ENCODE data around the gene FNDC10. TPM values are rescaled to one million over a fixed set of nuclear protein-coding genes. Genes with fewer than 3 reads are reported as not detected.

FNDC10 gene
- total RNA-seq, 1 donor: 0.43 TPM

DNA sequence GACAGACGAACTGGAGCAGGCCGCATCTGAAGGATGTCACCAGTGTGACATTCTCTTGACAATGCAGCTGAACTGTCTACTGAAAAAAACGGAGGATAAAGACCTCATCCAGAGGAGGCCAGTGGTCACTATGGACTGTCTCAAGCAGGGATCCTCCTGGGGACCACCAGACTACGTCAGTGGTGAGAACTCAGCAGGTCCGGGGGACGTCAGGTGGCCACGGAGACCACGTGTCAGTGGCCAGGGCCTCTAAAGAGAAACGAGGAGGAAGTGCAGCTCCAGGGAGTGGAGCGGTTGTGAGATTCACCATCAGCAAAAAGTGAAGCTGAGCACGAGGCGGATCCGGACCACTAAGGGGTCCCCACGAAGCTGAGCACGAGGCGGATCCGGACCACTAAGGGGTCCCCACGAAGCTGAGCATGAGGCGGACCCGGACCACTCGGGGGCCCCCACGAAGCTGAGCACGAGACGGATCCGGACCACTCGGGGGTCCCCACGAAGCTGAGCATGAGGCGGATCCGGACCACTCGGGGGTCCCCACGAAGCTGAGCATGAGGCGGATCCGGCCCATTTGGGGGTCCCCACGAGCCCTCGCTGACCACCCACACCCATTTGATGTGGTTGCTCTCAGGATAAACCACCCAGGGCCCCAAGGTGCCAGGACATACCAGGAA, 46.0 kb downstream of the FNDC10 start:
- TF ChIP-seq, protein P1, sequence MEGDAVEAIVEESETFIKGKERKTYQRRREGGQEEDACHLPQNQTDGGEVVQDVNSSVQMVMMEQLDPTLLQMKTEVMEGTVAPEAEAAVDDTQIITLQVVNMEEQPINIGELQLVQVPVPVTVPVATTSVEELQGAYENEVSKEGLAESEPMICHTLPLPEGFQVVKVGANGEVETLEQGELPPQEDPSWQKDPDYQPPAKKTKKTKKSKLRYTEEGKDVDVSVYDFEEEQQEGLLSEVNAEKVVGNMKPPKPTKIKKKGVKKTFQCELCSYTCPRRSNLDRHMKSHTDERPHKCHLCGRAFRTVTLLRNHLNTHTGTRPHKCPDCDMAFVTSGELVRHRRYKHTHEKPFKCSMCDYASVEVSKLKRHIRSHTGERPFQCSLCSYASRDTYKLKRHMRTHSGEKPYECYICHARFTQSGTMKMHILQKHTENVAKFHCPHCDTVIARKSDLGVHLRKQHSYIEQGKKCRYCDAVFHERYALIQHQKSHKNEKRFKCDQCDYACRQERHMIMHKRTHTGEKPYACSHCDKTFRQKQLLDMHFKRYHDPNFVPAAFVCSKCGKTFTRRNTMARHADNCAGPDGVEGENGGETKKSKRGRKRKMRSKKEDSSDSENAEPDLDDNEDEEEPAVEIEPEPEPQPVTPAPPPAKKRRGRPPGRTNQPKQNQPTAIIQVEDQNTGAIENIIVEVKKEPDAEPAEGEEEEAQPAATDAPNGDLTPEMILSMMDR (IDR thresholded peaks at IDR 0.05; ENCODE audit: insufficient read depth, low read depth, low read length): no peak
- no peak overlapping the region for H3K4me3 ChIP-seq (ENCODE audit: low read depth, low read length)
- DNase-seq (ENCODE audit: low read depth): no peak

DNA sequence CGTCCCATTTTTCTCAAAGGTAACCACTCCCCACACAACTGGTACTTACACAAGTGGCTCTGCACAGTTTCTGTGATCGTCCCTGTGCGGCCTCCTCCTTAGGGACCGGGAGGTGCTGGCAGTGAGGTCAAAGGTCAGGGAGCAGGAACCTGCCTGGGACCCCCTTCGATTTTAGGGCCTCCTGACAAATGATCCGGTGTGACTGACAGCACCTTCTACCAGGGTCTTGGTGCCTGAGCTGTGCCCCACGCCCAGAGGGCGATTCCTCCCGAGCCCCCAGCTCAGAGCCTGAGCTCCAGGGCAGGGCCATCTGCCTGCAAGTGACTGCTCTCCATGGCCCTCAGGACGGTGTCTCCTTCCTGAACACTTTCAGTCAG, 47.7 kb downstream of the FNDC10 start:
- TF ChIP-seq, protein P1 (IDR thresholded peaks at IDR 0.05; ENCODE audit: insufficient read depth, low read depth, low read length): no peak
- no peak overlapping the region for H3K4me3 ChIP-seq (ENCODE audit: low read depth, low read length)

DNA sequence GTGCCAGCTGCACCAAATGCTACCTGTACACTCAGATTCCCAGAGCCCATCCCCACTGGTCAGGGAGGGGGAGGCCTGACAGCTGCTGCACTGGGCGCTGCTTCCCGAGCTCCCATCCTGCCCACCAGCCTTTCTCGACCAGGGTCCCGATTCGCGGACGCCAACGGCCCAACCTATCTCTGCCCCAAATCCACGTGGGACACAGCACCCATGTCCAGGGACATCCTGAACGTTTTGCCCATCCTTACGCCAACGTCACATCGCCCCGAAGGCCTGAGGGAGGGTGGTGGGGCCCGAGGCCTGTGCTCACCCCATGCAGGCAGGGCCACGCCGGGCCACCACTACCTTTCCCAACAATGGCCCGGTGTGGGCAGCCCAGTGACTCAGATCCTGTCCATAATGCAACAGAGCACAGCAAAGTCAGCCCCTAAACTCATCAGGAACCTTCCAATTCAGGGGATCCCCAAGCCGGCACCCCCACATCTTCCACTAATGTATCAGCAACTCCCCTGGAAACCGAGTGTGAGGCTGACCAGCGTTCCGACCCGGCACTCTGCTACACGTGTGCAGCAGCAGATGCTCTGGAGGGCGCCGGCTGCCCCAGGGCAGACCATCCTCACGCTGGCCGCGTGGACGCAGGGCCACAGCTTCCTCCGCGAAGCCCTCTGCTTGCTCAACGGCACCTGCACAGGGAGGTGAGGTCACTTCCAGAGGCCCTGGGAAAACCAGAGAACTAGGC, 48.2 kb downstream of the FNDC10 start:
- TF ChIP-seq, protein P1 (IDR thresholded peaks at IDR 0.05; ENCODE audit: insufficient read depth, low read depth, low read length): no peak
- DNase-seq (ENCODE audit: low read depth): no peak
- H3K4me3 ChIP-seq (ENCODE audit: low read depth, low read length): no peak overlapping the region

More for the DNA sequence above, 47.7 kb downstream of the FNDC10 start:
- DNase-seq (ENCODE audit: low read depth): no peak

DNA sequence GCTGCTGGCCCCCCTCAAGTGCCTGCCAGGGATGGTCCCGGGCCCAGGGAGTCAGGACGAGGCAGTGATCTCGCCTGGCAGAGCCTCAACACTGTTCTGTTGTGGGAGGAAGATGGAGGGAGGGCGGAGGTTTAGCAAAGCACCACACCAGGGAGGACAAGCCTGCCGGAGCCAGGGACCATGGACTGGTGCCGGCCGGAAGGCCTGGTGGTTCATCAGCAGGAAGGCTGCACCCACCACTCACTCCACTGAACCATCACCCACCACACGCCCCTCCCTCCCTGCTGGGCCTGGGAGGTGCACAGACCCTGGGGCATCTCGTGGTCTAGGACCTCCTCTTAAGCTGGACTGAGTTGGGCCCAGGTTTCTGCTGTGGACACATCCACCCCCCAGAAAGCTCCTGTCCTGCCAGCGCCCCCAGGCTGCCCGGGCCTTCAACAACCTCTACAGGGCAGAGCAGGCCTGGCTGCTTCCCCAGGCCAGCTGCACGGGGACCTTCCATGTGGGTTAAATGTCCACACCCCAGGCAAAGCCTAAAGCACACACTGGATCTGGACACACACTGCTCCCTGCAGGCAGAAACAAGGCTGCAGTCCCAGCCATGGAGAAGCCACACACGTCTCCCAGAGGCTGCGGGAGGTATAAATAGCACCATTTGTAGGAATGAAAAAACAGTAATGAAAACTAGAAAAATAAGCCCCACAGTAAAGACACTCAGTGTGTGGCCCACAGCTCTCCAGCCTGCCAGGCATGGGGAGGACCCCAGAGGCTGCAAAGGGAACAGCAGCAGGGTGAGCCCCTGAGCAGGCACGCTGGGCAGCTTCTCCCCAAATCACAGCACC, 49.1 kb downstream of the FNDC10 start:
- TF ChIP-seq, protein P1 (IDR thresholded peaks at IDR 0.05; ENCODE audit: insufficient read depth, low read depth, low read length): peak; percentile 57
- peak; percentile 59 for DNase-seq (ENCODE audit: low read depth)
- no peak overlapping the region for H3K4me3 ChIP-seq (ENCODE audit: low read depth, low read length)

DNA sequence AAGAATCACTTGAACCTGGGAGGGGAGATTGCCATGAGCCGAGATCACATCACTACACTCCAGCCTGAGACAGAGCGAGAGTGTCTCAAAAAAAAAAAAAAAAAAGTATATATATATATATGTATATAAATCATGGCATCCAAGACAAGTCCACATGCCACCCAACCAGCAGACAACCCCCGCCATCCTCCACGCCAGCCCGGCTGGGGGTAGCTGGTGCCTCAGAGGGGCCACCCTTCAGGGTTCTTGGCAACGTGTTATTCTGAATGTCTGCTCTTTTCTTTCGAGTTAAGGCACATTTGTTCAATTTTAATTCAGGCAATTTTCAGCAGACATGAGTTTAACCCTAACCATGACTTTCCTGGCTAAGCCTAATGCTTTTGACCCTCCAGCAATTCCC, 49.8 kb downstream of the FNDC10 start:
- H3K4me3 ChIP-seq (ENCODE audit: low read depth, low read length): no peak overlapping the region
- TF ChIP-seq, protein P1 (IDR thresholded peaks at IDR 0.05; ENCODE audit: insufficient read depth, low read depth, low read length): no peak
- no peak for DNase-seq (ENCODE audit: low read depth)

DNA sequence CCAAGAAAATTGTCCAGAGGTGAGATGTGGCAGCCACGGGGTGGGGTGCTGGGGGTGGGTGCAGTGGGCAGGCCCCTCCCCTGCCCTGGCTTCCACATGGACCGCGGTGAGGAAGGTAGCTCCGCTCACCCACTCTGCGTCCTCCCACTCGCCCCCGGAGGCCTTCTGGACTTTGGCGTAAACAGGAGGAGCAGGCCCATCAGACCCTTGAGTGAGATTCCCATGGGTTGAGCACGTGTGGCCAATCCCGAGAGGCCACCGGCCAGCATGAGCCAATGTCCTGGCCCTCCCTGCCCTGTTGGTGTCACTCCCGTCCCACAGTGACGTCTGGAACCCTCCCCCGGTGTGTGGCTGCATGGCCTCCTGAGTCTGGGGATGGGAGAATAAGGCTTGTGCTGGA, 51.3 kb downstream of the FNDC10 start:
- no peak for DNase-seq (ENCODE audit: low read depth)
- H3K4me3 ChIP-seq (ENCODE audit: low read depth, low read length): no peak overlapping the region
- TF ChIP-seq, protein P1 (IDR thresholded peaks at IDR 0.05; ENCODE audit: insufficient read depth, low read depth, low read length): no peak

Other genes with a start within 250 kb of the FNDC10 start
- gene MXRA8, start 241.6 kb downstream of the FNDC10 start, total RNA-seq: 249 and 351 TPM in 2 replicates
- 94.1 and 116 TPM in 2 replicates for gene AURKAIP1, start 224.9 kb downstream of the FNDC10 start, total RNA-seq
- 94.7 and 130 TPM in 2 replicates for gene CCNL2, start 200.8 kb downstream of the FNDC10 start, total RNA-seq
- gene MRPL20, start 192.8 kb downstream of the FNDC10 start, total RNA-seq: 85.5 and 96.6 TPM in 2 replicates
- 0.43 and 1.6 TPM in 2 replicates for gene ANKRD65, start 178.9 kb downstream of the FNDC10 start, total RNA-seq
- gene VWA1, start 164.4 kb downstream of the FNDC10 start, total RNA-seq: 5.6 and 6.8 TPM in 2 replicates
- gene ATAD3C, start 150.4 kb downstream of the FNDC10 start, total RNA-seq: under 0.01 and 0.32 TPM in 2 replicates
- gene ATAD3B, start 128.4 kb downstream of the FNDC10 start, total RNA-seq: 17.3 and 20.0 TPM in 2 replicates
- gene ATAD3A, start 88.0 kb downstream of the FNDC10 start, total RNA-seq: 32.9 and 36.7 TPM in 2 replicates
- 2.2 and 2.3 TPM in 2 replicates for gene TMEM240, start 59.5 kb downstream of the FNDC10 start, total RNA-seq
- 58.7 and 68.6 TPM in 2 replicates for gene SSU72, start 25.3 kb downstream of the FNDC10 start, total RNA-seq
- gene MIB2, start 15.4 kb upstream of the FNDC10 start, total RNA-seq: 58.7 and 62.8 TPM in 2 replicates
- 6.5 and 11.0 TPM in 2 replicates for gene MMP23B, start 32.0 kb upstream of the FNDC10 start, total RNA-seq
- 5.2 and 6.0 TPM in 2 replicates for gene CDK11B, start 58.9 kb upstream of the FNDC10 start, total RNA-seq
- gene SLC35E2B, start 92.7 kb upstream of the FNDC10 start, total RNA-seq: 31.2 and 32.8 TPM in 2 replicates
- 18.1 and 20.9 TPM in 2 replicates for gene CDK11A, start 124.2 kb upstream of the FNDC10 start, total RNA-seq
- 44.0 and 48.6 TPM in 2 replicates for gene NADK, start 178.3 kb upstream of the FNDC10 start, total RNA-seq